GM12801 (cell line): ENCODE data around the gene WNK4.

Experiments
- TF ChIP-seq, protein P1 (sequence below): IDR thresholded peaks from one replicate; pipeline ENCODE4 v1.5.1; 2011; ENCODE audit warnings: control low read depth; ENCODE audit not compliant: insufficient read length; ENCODE audit errors: extremely low read depth

WNK4 gene

DNA sequence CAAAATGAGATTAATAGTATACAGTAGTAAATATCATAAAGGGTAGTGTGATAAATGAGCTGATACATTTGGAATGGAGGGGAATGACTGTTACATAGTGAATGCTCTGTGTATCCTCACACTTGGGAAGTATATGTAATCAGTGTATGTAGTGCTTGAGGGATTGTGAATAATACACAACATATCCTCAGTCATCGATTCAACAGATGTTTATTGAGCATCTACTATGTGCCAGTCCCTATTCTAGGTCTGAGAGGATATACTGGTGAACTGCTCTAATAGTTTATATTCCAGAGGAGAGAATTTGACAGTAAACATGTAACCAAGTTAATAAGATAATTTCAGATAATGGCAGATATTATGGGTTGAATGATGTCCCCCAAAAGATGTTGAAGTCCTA, 47.1 kb downstream of the WNK4 start:
- TF ChIP-seq, protein P1, sequence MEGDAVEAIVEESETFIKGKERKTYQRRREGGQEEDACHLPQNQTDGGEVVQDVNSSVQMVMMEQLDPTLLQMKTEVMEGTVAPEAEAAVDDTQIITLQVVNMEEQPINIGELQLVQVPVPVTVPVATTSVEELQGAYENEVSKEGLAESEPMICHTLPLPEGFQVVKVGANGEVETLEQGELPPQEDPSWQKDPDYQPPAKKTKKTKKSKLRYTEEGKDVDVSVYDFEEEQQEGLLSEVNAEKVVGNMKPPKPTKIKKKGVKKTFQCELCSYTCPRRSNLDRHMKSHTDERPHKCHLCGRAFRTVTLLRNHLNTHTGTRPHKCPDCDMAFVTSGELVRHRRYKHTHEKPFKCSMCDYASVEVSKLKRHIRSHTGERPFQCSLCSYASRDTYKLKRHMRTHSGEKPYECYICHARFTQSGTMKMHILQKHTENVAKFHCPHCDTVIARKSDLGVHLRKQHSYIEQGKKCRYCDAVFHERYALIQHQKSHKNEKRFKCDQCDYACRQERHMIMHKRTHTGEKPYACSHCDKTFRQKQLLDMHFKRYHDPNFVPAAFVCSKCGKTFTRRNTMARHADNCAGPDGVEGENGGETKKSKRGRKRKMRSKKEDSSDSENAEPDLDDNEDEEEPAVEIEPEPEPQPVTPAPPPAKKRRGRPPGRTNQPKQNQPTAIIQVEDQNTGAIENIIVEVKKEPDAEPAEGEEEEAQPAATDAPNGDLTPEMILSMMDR: no peak

DNA sequence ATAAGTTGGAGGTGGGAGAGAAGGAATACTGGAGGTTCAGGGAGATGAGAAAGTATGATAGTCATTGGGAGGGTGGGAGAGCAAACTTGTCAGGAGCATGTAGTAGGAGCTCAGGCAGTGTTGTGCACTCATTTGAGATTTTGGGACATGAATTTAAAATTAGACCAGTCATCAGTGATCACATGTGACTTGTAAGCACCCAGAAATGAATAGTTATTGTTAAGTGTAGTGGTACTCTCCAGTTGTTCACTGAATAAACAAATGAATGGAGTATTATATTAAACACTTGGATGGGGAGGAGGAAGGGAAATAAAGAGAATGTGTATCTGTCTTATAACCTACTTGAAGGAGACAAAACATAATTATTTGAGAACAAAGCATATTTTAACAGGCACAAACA, 50.6 kb downstream of the WNK4 start:
- TF ChIP-seq, protein P1: no peak

DNA sequence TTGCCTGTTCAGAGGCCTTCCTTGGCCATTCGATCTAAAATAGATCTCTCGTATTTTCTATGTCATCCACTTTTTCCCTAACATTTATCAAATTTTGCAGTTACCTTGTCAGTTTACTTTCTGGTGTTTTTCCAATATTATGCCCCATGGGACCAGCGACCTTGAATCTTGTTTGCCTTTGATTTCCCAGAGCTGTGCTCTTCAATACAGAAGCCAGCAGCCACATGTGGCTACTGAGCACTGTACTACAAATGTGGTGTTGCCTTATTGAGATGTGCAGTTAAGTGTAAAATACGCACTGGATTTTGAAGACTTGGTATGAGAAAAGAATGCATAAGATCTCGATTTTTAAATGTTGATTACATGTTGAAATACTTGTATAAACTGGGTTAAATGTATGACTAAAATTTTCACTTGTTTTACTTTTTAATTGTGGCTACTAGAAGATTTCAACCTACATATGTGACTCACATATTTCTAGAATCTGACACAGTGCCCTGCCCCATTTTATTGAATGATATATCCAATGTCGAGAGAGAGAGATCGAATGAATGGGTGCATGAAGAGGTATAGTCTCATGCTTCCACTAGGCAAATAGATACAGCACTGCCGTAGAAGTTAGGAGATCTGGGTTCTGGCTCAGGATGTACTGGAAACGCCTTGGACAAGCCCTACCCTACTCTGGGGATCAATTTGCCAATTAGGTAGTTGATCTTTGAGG, 52.0 kb downstream of the WNK4 start:
- TF ChIP-seq, protein P1: no peak

DNA sequence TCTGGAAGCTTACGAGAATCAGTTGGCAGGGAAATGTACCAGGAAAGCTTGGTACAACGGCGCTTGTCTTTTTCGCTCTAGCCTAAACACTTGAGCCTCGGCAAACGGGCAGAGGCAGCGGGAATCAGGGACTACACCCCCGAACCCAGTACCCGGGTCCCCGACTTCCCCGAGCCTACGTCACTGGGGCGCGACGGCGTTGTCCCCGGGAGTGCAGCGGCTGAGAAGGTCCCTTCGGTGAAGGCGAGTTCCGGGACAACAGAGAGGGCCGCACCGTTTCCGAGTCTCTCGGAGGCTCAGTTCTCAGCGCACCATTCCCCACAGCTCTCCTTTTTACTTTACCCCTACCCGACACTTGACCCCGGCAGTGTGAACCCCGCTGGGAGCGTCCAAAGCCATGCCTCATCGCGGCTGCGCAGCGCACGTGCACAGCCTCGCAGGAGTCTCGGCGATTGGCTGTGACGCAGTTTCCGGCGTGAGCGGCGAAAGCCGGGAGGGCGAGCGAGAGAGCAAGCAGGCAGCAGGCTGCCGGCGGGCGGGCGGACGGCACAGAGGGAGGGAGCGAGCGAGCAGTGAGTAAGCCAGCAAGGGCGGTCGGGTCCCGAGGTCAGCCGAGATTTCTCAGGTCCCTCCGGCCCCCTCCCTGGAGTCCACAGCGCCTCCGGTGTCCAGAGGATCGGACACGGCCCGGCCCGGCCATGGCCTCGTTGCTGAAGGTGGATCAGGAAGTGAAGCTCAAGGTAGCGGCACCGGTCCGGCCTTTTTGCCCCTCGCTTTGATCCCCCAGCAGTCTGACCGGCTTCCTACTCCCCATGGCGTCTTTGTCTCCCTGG, 52.7 kb downstream of the WNK4 start, which contains the start of gene PSME3:
Gene PSME3 (plus strand): TSS at position 464 of the 833 bp plus-strand sequence. CDS start 235 bp downstream, at position 699.
- TF ChIP-seq, protein P1: no peak

DNA sequence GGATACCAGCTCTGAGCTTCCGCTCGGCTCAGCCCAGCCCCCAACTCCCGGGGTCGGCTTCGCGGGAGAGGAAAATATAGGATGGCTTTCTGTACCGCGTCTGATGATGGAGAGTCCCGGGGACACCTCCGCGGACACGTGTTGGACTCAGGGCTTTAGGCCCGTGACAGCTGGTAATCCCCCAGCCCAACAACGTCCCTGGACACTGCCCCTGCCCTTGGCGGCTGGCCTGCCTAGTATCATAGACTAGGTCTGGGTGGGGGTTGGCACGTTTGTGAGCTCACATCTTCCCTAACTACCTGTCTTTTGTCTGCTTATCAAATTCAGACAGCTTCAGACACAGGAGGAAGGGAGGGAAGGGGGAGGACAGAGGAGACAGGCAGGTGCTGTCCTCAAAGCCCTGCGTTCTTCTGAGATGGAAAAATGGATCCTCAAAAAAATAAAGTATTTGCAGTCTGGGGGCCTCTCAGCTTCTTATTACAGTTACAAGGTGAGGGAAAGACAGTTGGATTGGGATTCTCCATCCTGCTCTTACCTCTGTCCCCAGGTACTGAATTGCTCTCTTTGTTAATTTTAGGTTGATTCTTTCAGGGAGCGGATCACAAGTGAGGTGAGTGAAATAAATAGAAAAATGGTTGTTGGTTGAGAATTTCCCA, 53.5 kb downstream of the WNK4 start:
- TF ChIP-seq, protein P1: no peak

DNA sequence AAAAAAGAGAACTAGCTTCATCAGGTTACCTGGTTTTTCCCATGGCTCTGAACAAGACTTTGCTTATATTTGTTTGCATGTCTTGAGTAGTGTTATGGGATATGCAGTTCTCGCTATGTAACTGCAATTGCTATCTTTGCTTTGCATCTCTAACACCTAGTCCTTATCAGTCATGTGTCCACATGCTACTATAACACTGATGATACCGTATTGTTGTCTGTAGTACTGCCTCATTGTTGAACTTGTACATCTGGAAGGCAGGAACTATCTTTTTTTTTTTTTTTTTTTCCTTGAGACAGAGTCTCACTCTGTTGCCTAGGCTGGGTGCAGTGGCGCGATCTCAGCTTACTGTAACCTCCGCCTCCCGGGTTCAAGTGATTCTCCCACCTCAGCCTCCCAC, 55.3 kb downstream of the WNK4 start:
- TF ChIP-seq, protein P1: no peak
